Bronchial epithelial cell (primary cell): ENCODE data around the gene ESPL1. TPM values are rescaled to one million over a fixed set of nuclear protein-coding genes. Genes with fewer than 3 reads are reported as not detected.

Source experiments
- DNase-seq: peaks from one replicate; pipeline ENCODE4 v3.0.0-alpha.2; 2010; ENCODE audit warnings: low read depth
- FAIRE-seq: peaks from 2 replicates; lab custom pipeline; 2011; peaks lifted over from hg19 to GRCh38; lab: Jason Lieb, UNC
- H3K27me3 ChIP-seq: 2 replicates; pipeline ENCODE4 v1.5.1; 2011; ENCODE audit warnings: low read length; ENCODE audit not compliant: control insufficient read depth, insufficient read depth
- H3K36me3 ChIP-seq: 2 replicates; pipeline ENCODE4 v1.5.1; 2011; ENCODE audit warnings: low read length; ENCODE audit not compliant: control insufficient read depth, insufficient read depth
- H3K4me3 ChIP-seq: 2 replicates; pipeline ENCODE4 v1.5.1; 2011; ENCODE audit warnings: mild to moderate bottlenecking, low read depth, low read length, control low read depth
- CTCF ChIP-seq: IDR thresholded peaks from 2 replicates; pipeline ENCODE4 v1.5.1; 2011; ENCODE audit warnings: mild to moderate bottlenecking, moderate library complexity, low read length, control low read depth, inconsistent platforms; ENCODE audit not compliant: insufficient read depth, severe bottlenecking
- total RNA-seq: library from RNA; depleted of rRNA; stranded (reverse); fragments of >200 nt; gene quantifications from 2 replicates; pipeline ENCODE4 v1.2.1, GENCODE V29; 2014

Gene ESPL1
- 0.26 and 1.4 TPM in 2 replicates for total RNA-seq

GRCh38 chr12:53267999-53268629, at the start of gene ESPL1:
Gene ESPL1, plus strand, starts transcription at chr12:53268299. Its CDS starts 468 bp downstream, at chr12:53268767.
- Histone ChIP-seq H3K36me3 (no peaks in the 10 kb centered on the region), H3K27me3 (no peaks in the 10 kb centered on the region), H3K4me3 (peak within 1 kb of the TSS; percentile 62)
- peak; percentile 66 for DNase-seq
- no peak for FAIRE-seq
- TF ChIP-seq CTCF, result no peak

- no peaks in the 10 kb centered on the region for H3K27me3 ChIP-seq
- no peak for DNase-seq
- no peak for TF ChIP-seq CTCF
- no peak for FAIRE-seq
- peaks cover 33% of the 10 kb centered on the region for H3K36me3 ChIP-seq
- H3K4me3 ChIP-seq, result peak overlapping the region; percentile 50
Observed at GRCh38 chr12:53218551-53219291, 49.4 kb upstream of the ESPL1 start.

GRCh38 chr12:53219292-53219955, 48.7 kb upstream of the ESPL1 start:
- no peak for FAIRE-seq
- Histone ChIP-seq H3K36me3 (peaks cover 26% of the 10 kb centered on the region), H3K4me3 (peak overlapping the region; percentile 50), H3K27me3 (no peaks in the 10 kb centered on the region)
- DNase-seq, result no peak
- no peak for TF ChIP-seq CTCF

- DNase-seq, result peak; percentile 59
- no peak for FAIRE-seq
Observed at GRCh38 chr12:53219956-53220693, 48.0 kb upstream of the ESPL1 start.

More at GRCh38 chr12:53219956-53220693, 48.0 kb upstream of the ESPL1 start:
- H3K27me3 ChIP-seq, result no peaks in the 10 kb centered on the region
- H3K4me3 ChIP-seq, result peak overlapping the region; percentile 50
- H3K36me3 ChIP-seq, result peaks cover 22% of the 10 kb centered on the region
- no peak for TF ChIP-seq CTCF
